Testis (tissue), 3 donors: ENCODE measurements around the gene MKRN1. TPM values are rescaled to one million over a fixed set of nuclear protein-coding genes. Genes with fewer than 3 reads are reported as not detected.
"Not testable (repeated sequence)": the region's sequence is repeated elsewhere in the genome, so short reads cannot be mapped to it uniquely, and the experiment has no call there.

Experiments used
- DNase-seq: peaks from one replicate; pipeline ENCODE4 v3.0.0-alpha.2; 2019
- H3K27ac ChIP-seq, 2 donors: fragments of 200-600 bp; sonication (generic); one replicate each; pipeline ENCODE4 v1.5.1; 2019
- H3K27me3 ChIP-seq: fragments of 200-600 bp; sonication (generic); one replicate; pipeline ENCODE4 v1.5.1; 2019
- H3K36me3 ChIP-seq: fragments of 200-600 bp; sonication (generic); one replicate; pipeline ENCODE4 v1.5.1; 2017; ENCODE audit warnings: low read depth; ENCODE audit errors: missing control alignments
- H3K4me1 ChIP-seq: fragments of 200-600 bp; sonication (generic); one replicate; pipeline ENCODE4 v1.5.1; 2019
- H3K4me3 ChIP-seq, 2 donors: fragments of 200-600 bp; sonication (generic); one replicate each; pipeline ENCODE4 v1.5.1; 2017 to 2019
- H3K9me3 ChIP-seq: fragments of 200-600 bp; sonication (generic); one replicate; pipeline ENCODE4 v1.5.1; 2017
- CTCF ChIP-seq, 3 experiments: fragments of 450-650 bp in 2 of 3; fragments of 200-600 bp in 1 of 3; sonication (generic) in 1 of 3; IDR thresholded peaks; one replicate each; pipeline ENCODE4 v1.5.1; 2016 to 2019; ENCODE audit warnings: antibody characterized with exemption in 3 of 3, mild to moderate bottlenecking in 2 of 3, moderate library complexity in 1 of 3
- POLR2A ChIP-seq: fragments of 450-650 bp; IDR thresholded peaks from one replicate; pipeline ENCODE4 v1.6.1; 2017; ENCODE audit warnings: antibody characterized with exemption, mild to moderate bottlenecking, moderate library complexity
- WGBS, 2 donors: methylation state at CpG; one replicate each; pipeline ENCODE4 v1.1.5; 2018; 5-methylcytosine and 5-hydroxymethylcytosine counted together
- intact Hi-C: fragments of 100-400 bp; cut with DNase I; formaldehyde crosslinking; loops from one replicate; pipeline ENCODE4 v1.15.1; 2023; ENCODE audit warnings: low total_unique reads
- polyA plus RNA-seq: library from polyadenylated mRNA; stranded (reverse); fragments of 350-450 nt; fragmentation: Illumina TruSeq; extraction: RNeasy Lipid Tissue Mini Kit (QIAGEN cat#74804); gene quantifications from one replicate; pipeline ENCODE4 v1.2.3, GENCODE V29; 2014; ENCODE audit warnings: low read depth, low replicate concordance; ENCODE audit not compliant: insufficient read depth
- total RNA-seq, 2 donors: library from RNA; depleted of rRNA; stranded (reverse); fragments of >200 nt; gene quantifications; one replicate each; pipeline ENCODE4 v1.2.3, GENCODE V29; 2016

MKRN1 gene
- total and polyA plus RNA-seq, 3 donors from 2014 or later = 142 to 320 (median 158) TPM

GRCh38 chr7:140417456-140418155 lies 61.7 kb downstream of the MKRN1 start:
- no peak for TF ChIP-seq CTCF (IDR thresholded peaks at IDR 0.05)
- TF ChIP-seq POLR2A = no peak
- Histone ChIP-seq H3K27me3 (no peaks in the 10 kb centered on the region), H3K9me3 (no peaks in the 10 kb centered on the region), H3K36me3 (no peaks in the 10 kb centered on the region), H3K4me3 (no peak overlapping the region), H3K4me1 (no peaks in the 10 kb centered on the region), H3K27ac (no peak overlapping the region)
- no peak for DNase-seq
- intact Hi-C loops = no loop called here
- WGBS, 2 donors = 83 to 88% methylated on average over 8 of the region's 8 CpGs

GRCh38 chr7:140416560-140416959 lies 62.7 kb downstream of the MKRN1 start:
- intact Hi-C loops = no loop called here
- TF ChIP-seq POLR2A (no peak), CTCF (IDR thresholded peaks at IDR 0.05) (no peak)
- 77 to 86% methylated on average over 8 of the region's 8 CpGs for WGBS, 2 donors
- Histone ChIP-seq H3K4me3 (no peak overlapping the region), H3K9me3 (no peaks in the 10 kb centered on the region), H3K27me3 (no peaks in the 10 kb centered on the region), H3K36me3 (no peaks in the 10 kb centered on the region), H3K27ac (no peak overlapping the region), H3K4me1 (no peaks in the 10 kb centered on the region)
- no peak for DNase-seq

GRCh38 chr7:140415816-140416215 lies 63.5 kb downstream of the MKRN1 start:
- H3K27me3 ChIP-seq, H3K9me3 ChIP-seq, DNase-seq, H3K4me3 ChIP-seq, H3K4me1 ChIP-seq, H3K27ac ChIP-seq, H3K36me3 ChIP-seq, intact Hi-C loops: not testable (repeated sequence)
- WGBS, 2 donors = 93 to 95% methylated on average over 9 of the region's 9 CpGs

GRCh38 chr7:140415361-140415760 lies 63.9 kb downstream of the MKRN1 start:
- Histone ChIP-seq H3K4me1 (no peaks in the 10 kb centered on the region), H3K9me3 (no peaks in the 10 kb centered on the region), H3K27me3 (no peaks in the 10 kb centered on the region), H3K27ac (no peak overlapping the region), H3K36me3 (no peaks in the 10 kb centered on the region), H3K4me3 (no peak overlapping the region)
- WGBS, 2 donors = 86 to 97% methylated on average over 3 of the region's 3 CpGs
- TF ChIP-seq POLR2A = no peak
- no peak for TF ChIP-seq CTCF (IDR thresholded peaks at IDR 0.05)
- intact Hi-C loops = no loop called here
- DNase-seq = no peak

GRCh38 chr7:140404565-140405065 lies 74.7 kb downstream of the MKRN1 start:
- Histone ChIP-seq H3K4me1 (no peaks in the 10 kb centered on the region), H3K36me3 (no peaks in the 10 kb centered on the region), H3K27me3 (no peaks in the 10 kb centered on the region), H3K27ac (no peak overlapping the region), H3K9me3 (no peaks in the 10 kb centered on the region), H3K4me3 (no peak overlapping the region)
- TF ChIP-seq CTCF (IDR thresholded peaks at IDR 0.05) = no peak
- TF ChIP-seq POLR2A = no peak
- DNase-seq = no peak
- intact Hi-C loops = no loop called here
- WGBS, 2 donors = 63 to 66% methylated on average over 3 of the region's 3 CpGs
